HG03565 (cell line): ENCODE results near the gene LDHAL6B.

Experiments used
- ATAC-seq: cut with Tn5 transposase; IDR thresholded peaks from one replicate; pipeline ENCODE4 v1.9.1; 2021; ENCODE audit warnings: mild to moderate bottlenecking, moderate library complexity; ENCODE audit not compliant: unreplicated experiment

LDHAL6B gene

DNA sequence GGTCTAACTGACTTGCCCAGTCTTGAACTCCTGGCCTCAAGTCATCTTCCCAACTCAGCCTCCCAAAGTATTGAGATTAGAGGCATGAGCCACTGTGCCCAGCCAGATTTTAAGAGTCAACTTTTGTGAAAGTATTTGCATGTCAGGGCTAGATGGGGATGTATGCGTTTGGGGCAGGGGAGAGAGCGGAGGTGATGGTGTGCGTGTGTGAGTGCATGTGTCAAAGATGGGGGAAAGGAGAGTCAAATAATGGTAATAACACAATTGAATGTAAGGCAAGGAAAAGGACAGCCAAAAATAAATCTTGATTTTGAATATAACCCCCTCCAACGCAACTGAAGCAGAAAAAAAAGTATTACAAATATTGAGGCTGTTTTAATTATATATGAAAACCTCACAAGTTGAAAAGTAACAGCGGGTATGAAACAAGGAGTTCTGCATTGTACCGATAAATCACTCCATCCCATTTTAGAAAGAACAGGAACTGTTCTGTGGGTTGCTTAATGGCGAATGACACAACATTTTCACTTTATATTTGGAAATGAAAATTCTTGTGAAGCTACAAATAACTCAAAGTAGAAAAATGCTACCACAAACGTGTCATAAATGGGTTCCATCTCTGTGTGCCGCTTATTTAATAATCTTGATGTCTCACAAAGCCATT, 29.9 kb upstream of the LDHAL6B start:
- no peak for ATAC-seq

DNA sequence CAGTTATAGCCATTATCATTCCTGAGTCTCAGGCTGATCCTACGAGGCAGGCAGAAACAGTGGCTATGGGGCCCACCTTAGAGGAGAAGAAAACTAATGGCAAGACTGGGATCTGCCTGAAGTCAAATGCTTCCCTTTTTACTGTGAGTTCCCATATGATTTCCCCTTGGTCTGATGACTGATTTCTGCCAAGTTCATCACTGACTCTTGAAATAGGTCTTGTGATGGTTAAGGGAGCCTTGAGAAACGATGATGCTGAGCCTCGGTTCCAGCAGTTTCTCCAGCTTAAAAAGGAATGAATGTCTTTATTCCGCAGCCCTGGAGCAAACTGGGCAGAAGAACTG, 29.4 kb upstream of the LDHAL6B start:
- no peak for ATAC-seq

- ATAC-seq = no peak
These were observed 28.4 kb upstream of the LDHAL6B start for GRCh38 chr15:59178151-59178695.

DNA sequence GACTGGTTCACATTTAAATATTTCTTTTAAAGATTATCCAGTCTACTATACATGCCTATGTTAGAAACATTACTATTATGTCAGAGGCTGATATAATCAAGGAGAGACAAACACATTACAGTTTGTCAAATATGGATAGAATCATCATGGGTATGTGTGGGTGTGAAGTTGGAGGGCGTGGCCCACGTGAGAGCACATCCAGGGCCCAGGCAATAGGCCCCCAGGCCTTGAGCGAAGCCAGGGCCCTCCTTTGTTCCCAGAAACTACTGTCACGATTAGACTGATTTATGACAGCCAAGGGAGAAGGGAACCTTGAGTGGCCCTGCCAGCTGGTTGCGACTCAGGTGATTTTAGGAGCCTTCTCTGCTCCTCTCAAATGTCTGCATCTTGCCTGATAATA, 26.9 kb upstream of the LDHAL6B start:
- no peak for ATAC-seq

GRCh38 chr15:59180945-59181600, 25.6 kb upstream of the LDHAL6B start:
- no peak for ATAC-seq

GRCh38 chr15:59185725-59186124, 20.9 kb upstream of the LDHAL6B start:
- ATAC-seq = no peak

DNA sequence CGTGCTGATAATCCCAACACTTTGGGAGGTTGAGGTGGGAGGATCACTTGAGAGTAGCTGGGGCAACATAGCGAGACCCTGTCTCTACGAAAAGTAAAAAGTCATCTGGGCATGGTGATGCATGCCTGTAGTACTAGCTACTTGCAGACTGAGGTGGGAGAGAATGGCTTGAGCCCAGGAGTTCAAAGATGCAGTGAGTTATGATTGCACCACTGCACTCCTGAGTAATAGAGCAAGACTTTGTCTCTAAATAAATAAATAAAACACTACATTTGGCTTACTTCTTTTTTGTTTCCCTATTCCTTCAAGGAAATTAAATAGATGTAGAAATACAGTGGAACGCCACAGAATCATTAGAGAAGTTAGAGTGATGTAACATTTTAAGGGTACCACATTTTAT, 20.1 kb upstream of the LDHAL6B start:
- no peak for ATAC-seq

- no peak for ATAC-seq
These were observed 17.4 kb upstream of the LDHAL6B start for GRCh38 chr15:59189241-59189640.

GRCh38 chr15:59190291-59190690, 16.4 kb upstream of the LDHAL6B start:
- no peak for ATAC-seq

DNA sequence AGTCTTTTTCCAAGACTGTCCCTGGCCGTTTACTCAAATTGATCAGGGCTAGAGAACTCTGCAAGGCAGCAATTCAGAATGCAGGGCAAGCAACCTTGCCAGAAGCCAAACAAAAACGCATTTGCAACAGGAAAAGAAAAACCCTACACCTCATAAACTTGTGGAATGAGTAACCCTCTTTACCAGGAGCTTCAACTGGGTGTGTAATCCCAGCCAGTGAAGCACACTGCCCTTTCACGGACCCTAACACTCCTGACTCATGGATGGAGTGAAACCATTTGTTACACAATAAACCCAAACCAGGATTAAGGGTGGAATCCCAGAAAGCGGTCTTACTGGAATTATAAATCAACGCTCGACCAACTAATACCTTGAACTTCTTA, 14.8 kb upstream of the LDHAL6B start:
- no peak for ATAC-seq

- ATAC-seq = no peak
These were observed 11.9 kb upstream of the LDHAL6B start for GRCh38 chr15:59194639-59195325.

DNA sequence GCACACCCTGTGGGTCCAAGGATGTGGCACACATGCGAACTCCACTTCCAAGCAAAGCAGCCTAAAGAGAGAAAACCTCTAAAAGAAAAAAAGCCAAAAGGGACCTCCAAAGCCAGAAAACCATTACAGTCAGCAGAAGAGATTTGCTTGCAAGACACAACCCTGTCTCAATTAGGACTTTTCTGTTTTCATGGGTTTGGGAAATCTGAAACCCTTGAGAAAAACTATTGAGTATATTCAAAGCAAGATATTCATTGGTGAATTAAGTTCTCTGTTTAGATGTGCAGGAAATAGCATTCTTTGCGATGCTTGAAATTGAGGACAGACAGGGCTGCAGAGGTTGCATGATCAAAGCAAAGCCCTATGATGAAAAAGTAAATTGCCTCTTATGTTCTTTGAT, 10.2 kb upstream of the LDHAL6B start:
- no peak for ATAC-seq

GRCh38 chr15:59197454-59197853, 9.2 kb upstream of the LDHAL6B start:
- ATAC-seq = no peak

DNA sequence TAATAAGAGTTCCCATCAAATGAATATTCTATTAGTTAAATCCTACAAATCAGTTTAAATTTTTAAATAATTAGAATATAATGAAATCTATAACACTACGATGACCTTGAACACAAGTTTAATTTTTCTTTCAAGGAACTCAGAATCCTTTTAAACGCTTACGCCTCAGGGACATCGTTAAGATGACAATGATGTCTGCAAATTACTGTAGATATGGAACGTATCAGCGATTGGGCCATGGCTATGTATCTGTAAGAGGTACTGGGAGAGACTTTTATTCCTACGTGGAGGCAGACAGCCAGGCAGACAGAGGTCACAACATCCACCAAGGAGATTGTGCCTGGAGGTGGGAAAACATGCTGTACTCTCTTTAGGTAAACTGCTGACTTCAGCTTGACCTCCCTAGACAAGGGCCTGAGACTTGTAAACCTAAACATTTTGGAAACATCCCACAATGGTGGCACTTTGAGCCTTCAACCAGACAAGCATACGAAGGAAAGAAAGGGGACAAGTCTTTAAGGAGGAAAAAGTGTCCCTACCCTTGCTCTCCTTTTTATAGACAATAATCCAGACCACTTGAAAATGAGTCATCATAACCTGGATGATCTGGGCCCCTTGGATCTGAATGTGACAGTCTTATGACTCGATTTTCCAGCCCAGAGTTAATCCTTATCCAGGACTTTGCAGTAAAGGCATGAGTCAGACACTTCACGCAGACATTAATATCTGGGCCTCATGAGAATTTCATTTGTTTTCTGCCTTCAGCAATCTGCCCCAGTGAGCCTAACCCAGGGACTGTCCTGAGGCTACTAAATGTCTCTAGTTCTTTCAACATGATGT, 6.8 kb upstream of the LDHAL6B start:
- no peak for ATAC-seq

GRCh38 chr15:59200560-59200959, 6.1 kb upstream of the LDHAL6B start:
- no peak for ATAC-seq

- ATAC-seq = no peak
These were observed 3.6 kb upstream of the LDHAL6B start for GRCh38 chr15:59203008-59203407.

- no peak for ATAC-seq
These were observed 3.0 kb upstream of the LDHAL6B start for GRCh38 chr15:59203657-59204056.

GRCh38 chr15:59205839-59206622, 612 bp upstream of the LDHAL6B start:
- no peak for ATAC-seq

- no peak for ATAC-seq
These were observed 2.1 kb downstream of the LDHAL6B start for GRCh38 chr15:59208613-59209249.

GRCh38 chr15:59210186-59210585, 3.5 kb downstream of the LDHAL6B start:
- ATAC-seq = no peak
